K562 (cell line): ENCODE measurements around the gene FERMT3. TPM values are rescaled to one million over a fixed set of nuclear protein-coding genes. Genes with fewer than 3 reads are reported as not detected.
A peak's percentile ranks its signal among the peaks of the same experiment; 100 is the strongest.

Experiments used
- BCL6 ChIP-seq: fragments of 250-450 bp; sonication (Bioruptor Pico); IDR thresholded peaks from 2 replicates; pipeline ENCODE4 v1.4.0; 2020
- CXXC5 ChIP-seq: fragments of 250-450 bp; sonication (Bioruptor Pico); IDR thresholded peaks from 2 replicates; pipeline ENCODE4 v1.8.0; 2022; ENCODE audit warnings: inconsistent platforms, mild to moderate bottlenecking, moderate library complexity
- EP300 ChIP-seq: IDR thresholded peaks from 2 replicates; pipeline ENCODE4 v1.6.1; 2012; ENCODE audit warnings: low read length, improper control_type of control experiment
- KLF13 ChIP-seq: fragments of 450-650 bp; IDR thresholded peaks from 2 replicates; pipeline ENCODE4 v1.6.1; 2016; ENCODE audit warnings: missing genetic modification characterization, low read depth, mild to moderate bottlenecking, missing compliant biosample characterization, moderate library complexity, borderline replicate concordance
- NFE2L1 ChIP-seq: fragments of 450-650 bp; IDR thresholded peaks from 2 replicates; pipeline ENCODE4 v1.6.1; 2016; ENCODE audit warnings: missing genetic modification characterization, low read depth, mild to moderate bottlenecking, missing compliant biosample characterization, moderate library complexity, borderline replicate concordance
- ZEB2 ChIP-seq: fragments of 450-650 bp; IDR thresholded peaks from 2 replicates; pipeline ENCODE4 v1.6.1; 2016
- ZNF197 ChIP-seq: fragments of 200-800 bp; sonication (Bioruptor generic); IDR thresholded peaks from 2 replicates; pipeline ENCODE4 v1.6.1; 2016; ENCODE audit warnings: low read depth, missing genetic modification characterization, missing compliant biosample characterization
- ZNF408 ChIP-seq: fragments of 250-450 bp; sonication (Bioruptor Pico); IDR thresholded peaks from 2 replicates; pipeline ENCODE4 v1.4.0; 2020; ENCODE audit warnings: low read depth, mild to moderate bottlenecking, moderate library complexity
- ZNF695 ChIP-seq: fragments of 450-650 bp; formaldehyde crosslinking; IDR thresholded peaks from 2 replicates; pipeline ENCODE4 v1.4.0; 2020; ENCODE audit warnings: mild to moderate bottlenecking, moderate library complexity
- polyA plus RNA-seq, 8 experiments: library from polyadenylated mRNA; depleted of rRNA in 4 of 8; stranded (reverse) in 5 of 8; unstranded in 3 of 8; fragments of >200 nt; fragmentation: Nextera tagmentation in 2 of 8; fragmentation: Illumina TruSeq in 1 of 8; extraction: Ambion mirVana in 2 of 8; extraction: Trizol in 1 of 8; gene quantifications; 2 replicates each; pipeline versions ENCODE4 v1.2.1 to v1.2.3, GENCODE V29; 2011 to 2014; ENCODE audit warnings: inconsistent platforms in 1 of 8, missing spikeins in 1 of 8
- total RNA-seq, 7 experiments: library from RNA; depleted of rRNA in 6 of 7; stranded (reverse); fragments of >200 nt in 6 of 7; fragmentation: Illumina TruSeq in 2 of 7; extraction: Trizol in 2 of 7; gene quantifications; 2 replicates each; pipeline versions ENCODE4 v1.2.1 to v1.2.3, GENCODE V29; 2011 to 2021; ENCODE audit warnings: low replicate concordance in 1 of 7
- TF ChIP-seq, protein P1 (sequence below): sonication (generic); formaldehyde crosslinking; IDR thresholded peaks from 2 replicates; pipeline ENCODE4 v1.8.1; 2023; ENCODE audit warnings: mild to moderate bottlenecking, missing genetic modification reagents
- TF ChIP-seq, protein P2 (sequence below): fragments of 250-450 bp; sonication (Bioruptor Pico); IDR thresholded peaks from 2 replicates; pipeline ENCODE4 v1.4.0; 2020
- TF ChIP-seq, protein P3 (sequence below), 2 experiments: fragments of 450-650 bp; conservative IDR thresholded peaks; 2 replicates each; pipeline ENCODE4 v1.6.1; 2017; ENCODE audit warnings: mild to moderate bottlenecking in 2 of 2, moderate library complexity in 2 of 2
- TF ChIP-seq, protein P4 (sequence below): fragments of 250-450 bp; sonication (Bioruptor Pico); IDR thresholded peaks from 2 replicates; pipeline ENCODE4 v1.8.0; 2022; ENCODE audit warnings: moderate library complexity, mild to moderate bottlenecking, inconsistent platforms
- TF ChIP-seq, protein P5 (sequence below): fragments of 200-800 bp; sonication (Bioruptor generic); IDR thresholded peaks from 2 replicates; pipeline ENCODE4 v1.6.1; 2017; ENCODE audit warnings: missing genetic modification characterization, missing compliant biosample characterization

Gene FERMT3
- total and polyA plus RNA-seq, 9 of the 15 experiments (the other 6 are each of a cell fraction or from before 2014, with no cell fraction given) = 3.2 to 275 (median 79.7) TPM

DNA sequence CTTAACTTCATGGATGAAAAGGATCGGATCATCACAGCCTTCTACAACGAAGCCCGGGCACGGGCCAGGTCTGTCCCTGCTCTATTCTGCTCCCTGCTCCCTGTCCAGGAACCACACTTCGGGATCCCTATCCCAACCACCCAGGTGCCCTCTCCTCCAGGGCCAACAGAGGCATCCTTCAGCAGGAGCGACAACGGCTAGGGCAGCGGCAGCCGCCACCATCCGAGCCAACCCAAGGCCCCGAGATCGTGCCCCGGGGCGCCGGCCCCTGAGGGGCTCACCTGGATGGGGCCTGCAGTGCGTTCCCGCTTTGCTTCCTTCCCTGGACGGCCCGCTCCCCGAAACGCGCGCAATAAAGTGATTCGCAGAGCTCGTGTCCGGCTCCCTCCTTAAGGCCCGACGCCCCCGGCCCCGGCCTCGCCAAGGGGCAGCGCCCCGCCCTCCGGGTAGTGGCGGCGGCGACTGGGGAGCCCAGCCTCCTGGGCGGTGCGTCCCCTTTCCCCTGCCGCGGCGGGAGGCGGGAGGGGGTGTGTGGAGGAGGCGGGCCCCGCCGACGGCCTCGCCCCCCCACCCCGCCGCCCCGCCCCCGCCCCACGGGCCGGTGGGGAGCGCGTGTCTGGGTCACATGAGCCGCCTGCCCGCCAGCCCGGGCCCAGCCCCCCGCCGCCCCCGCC lies 27.5 kb downstream of the FERMT3 start, which contains the start of gene VEGFB (continued):
- TF ChIP-seq, protein P1, sequence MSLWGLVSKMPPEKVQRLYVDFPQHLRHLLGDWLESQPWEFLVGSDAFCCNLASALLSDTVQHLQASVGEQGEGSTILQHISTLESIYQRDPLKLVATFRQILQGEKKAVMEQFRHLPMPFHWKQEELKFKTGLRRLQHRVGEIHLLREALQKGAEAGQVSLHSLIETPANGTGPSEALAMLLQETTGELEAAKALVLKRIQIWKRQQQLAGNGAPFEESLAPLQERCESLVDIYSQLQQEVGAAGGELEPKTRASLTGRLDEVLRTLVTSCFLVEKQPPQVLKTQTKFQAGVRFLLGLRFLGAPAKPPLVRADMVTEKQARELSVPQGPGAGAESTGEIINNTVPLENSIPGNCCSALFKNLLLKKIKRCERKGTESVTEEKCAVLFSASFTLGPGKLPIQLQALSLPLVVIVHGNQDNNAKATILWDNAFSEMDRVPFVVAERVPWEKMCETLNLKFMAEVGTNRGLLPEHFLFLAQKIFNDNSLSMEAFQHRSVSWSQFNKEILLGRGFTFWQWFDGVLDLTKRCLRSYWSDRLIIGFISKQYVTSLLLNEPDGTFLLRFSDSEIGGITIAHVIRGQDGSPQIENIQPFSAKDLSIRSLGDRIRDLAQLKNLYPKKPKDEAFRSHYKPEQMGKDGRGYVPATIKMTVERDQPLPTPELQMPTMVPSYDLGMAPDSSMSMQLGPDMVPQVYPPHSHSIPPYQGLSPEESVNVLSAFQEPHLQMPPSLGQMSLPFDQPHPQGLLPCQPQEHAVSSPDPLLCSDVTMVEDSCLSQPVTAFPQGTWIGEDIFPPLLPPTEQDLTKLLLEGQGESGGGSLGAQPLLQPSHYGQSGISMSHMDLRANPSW (CRISPR knock-in tag) = no peak
- TF ChIP-seq, protein P2, sequence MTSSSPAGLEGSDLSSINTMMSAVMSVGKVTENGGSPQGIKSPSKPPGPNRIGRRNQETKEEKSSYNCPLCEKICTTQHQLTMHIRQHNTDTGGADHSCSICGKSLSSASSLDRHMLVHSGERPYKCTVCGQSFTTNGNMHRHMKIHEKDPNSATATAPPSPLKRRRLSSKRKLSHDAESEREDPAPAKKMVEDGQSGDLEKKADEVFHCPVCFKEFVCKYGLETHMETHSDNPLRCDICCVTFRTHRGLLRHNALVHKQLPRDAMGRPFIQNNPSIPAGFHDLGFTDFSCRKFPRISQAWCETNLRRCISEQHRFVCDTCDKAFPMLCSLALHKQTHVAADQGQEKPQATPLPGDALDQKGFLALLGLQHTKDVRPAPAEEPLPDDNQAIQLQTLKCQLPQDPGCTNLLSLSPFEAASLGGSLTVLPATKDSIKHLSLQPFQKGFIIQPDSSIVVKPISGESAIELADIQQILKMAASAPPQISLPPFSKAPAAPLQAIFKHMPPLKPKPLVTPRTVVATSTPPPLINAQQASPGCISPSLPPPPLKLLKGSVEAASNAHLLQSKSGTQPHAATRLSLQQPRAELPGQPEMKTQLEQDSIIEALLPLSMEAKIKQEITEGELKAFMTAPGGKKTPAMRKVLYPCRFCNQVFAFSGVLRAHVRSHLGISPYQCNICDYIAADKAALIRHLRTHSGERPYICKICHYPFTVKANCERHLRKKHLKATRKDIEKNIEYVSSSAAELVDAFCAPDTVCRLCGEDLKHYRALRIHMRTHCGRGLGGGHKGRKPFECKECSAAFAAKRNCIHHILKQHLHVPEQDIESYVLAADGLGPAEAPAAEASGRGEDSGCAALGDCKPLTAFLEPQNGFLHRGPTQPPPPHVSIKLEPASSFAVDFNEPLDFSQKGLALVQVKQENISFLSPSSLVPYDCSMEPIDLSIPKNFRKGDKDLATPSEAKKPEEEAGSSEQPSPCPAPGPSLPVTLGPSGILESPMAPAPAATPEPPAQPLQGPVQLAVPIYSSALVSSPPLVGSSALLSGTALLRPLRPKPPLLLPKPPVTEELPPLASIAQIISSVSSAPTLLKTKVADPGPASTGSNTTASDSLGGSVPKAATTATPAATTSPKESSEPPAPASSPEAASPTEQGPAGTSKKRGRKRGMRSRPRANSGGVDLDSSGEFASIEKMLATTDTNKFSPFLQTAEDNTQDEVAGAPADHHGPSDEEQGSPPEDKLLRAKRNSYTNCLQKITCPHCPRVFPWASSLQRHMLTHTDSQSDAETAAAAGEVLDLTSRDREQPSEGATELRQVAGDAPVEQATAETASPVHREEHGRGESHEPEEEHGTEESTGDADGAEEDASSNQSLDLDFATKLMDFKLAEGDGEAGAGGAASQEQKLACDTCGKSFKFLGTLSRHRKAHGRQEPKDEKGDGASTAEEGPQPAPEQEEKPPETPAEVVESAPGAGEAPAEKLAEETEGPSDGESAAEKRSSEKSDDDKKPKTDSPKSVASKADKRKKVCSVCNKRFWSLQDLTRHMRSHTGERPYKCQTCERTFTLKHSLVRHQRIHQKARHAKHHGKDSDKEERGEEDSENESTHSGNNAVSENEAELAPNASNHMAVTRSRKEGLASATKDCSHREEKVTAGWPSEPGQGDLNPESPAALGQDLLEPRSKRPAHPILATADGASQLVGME = no peak
- TF ChIP-seq ZNF408 (CRISPR knock-in tag) (no peak), KLF13 (tag) (0 out of 2 replicates have a peak, but pooled peaks have one; percentile 29), CXXC5 (CRISPR knock-in tag) (peak; percentile 35; the same call in 1 of the 2 replicates), ZNF197 (CRISPR knock-in tag) (no peak), BCL6 (CRISPR knock-in tag) (no peak), EP300 (no peak), ZNF695 (CRISPR knock-in tag) (no peak), NFE2L1 (tag) (no peak), ZEB2 (no peak)
- TF ChIP-seq, protein P3, sequence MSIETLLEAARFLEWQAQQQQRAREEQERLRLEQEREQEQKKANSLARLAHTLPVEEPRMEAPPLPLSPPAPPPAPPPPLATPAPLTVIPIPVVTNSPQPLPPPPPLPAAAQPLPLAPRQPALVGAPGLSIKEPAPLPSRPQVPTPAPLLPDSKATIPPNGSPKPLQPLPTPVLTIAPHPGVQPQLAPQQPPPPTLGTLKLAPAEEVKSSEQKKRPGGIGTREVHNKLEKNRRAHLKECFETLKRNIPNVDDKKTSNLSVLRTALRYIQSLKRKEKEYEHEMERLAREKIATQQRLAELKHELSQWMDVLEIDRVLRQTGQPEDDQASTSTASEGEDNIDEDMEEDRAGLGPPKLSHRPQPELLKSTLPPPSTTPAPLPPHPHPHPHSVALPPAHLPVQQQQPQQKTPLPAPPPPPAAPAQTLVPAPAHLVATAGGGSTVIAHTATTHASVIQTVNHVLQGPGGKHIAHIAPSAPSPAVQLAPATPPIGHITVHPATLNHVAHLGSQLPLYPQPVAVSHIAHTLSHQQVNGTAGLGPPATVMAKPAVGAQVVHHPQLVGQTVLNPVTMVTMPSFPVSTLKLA (conservative IDR thresholded peaks at IDR 0.05) = 0 out of 4 replicates have a peak, but pooled peaks of 1 of the 2 experiments have one; percentile 27
- TF ChIP-seq, protein P4, sequence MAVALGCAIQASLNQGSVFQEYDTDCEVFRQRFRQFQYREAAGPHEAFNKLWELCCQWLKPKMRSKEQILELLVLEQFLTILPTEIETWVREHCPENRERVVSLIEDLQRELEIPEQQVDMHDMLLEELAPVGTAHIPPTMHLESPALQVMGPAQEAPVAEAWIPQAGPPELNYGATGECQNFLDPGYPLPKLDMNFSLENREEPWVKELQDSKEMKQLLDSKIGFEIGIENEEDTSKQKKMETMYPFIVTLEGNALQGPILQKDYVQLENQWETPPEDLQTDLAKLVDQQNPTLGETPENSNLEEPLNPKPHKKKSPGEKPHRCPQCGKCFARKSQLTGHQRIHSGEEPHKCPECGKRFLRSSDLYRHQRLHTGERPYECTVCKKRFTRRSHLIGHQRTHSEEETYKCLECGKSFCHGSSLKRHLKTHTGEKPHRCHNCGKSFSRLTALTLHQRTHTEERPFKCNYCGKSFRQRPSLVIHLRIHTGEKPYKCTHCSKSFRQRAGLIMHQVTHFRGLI (CRISPR knock-in tag) = no peak
- TF ChIP-seq, protein P5, sequence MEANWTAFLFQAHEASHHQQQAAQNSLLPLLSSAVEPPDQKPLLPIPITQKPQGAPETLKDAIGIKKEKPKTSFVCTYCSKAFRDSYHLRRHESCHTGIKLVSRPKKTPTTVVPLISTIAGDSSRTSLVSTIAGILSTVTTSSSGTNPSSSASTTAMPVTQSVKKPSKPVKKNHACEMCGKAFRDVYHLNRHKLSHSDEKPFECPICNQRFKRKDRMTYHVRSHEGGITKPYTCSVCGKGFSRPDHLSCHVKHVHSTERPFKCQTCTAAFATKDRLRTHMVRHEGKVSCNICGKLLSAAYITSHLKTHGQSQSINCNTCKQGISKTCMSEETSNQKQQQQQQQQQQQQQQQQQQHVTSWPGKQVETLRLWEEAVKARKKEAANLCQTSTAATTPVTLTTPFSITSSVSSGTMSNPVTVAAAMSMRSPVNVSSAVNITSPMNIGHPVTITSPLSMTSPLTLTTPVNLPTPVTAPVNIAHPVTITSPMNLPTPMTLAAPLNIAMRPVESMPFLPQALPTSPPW (CRISPR knock-in tag) = peak; percentile 94
